GM19035 (cell line): ENCODE results near the gene IQCN.

Source experiments
- ATAC-seq: cut with Tn5 transposase; IDR thresholded peaks from one replicate; pipeline ENCODE4 v1.9.1; 2021; ENCODE audit not compliant: unreplicated experiment

Gene IQCN

GRCh38 chr19:18274219-18274780, at the start of gene IQCN:
Gene IQCN, minus strand, starts transcription at chr19:18274452. Its CDS starts 4,974 bp downstream, at chr19:18269478.
- ATAC-seq = no peak

- ATAC-seq = peak; percentile 95
Measured at GRCh38 chr19:18322759-18323460, 48.7 kb upstream of the IQCN start, which contains the start of gene LSM4. Gene LSM4, minus strand, starts transcription at chr19:18323076. Its CDS starts 56 bp downstream, at chr19:18323020.

GRCh38 chr19:18322318-18322758, 48.1 kb upstream of the IQCN start:
- ATAC-seq = no peak

- ATAC-seq = no peak
Measured at GRCh38 chr19:18321734-18322102, 47.5 kb upstream of the IQCN start.

GRCh38 chr19:18320865-18321733, 46.8 kb upstream of the IQCN start:
- ATAC-seq = no peak

GRCh38 chr19:18319591-18320135, 45.4 kb upstream of the IQCN start:
- no peak for ATAC-seq

- no peak for ATAC-seq
Measured at GRCh38 chr19:18317961-18318800, 43.9 kb upstream of the IQCN start.

GRCh38 chr19:18313398-18313797, 39.1 kb upstream of the IQCN start:
- no peak for ATAC-seq

GRCh38 chr19:18312092-18312534, 37.9 kb upstream of the IQCN start:
- ATAC-seq = no peak

- no peak for ATAC-seq
Measured at GRCh38 chr19:18311502-18312091, 37.3 kb upstream of the IQCN start.

GRCh38 chr19:18310966-18311365, 36.7 kb upstream of the IQCN start:
- ATAC-seq = no peak

GRCh38 chr19:18310118-18310909, 36.1 kb upstream of the IQCN start:
- no peak for ATAC-seq

GRCh38 chr19:18309525-18310064, 35.3 kb upstream of the IQCN start:
- ATAC-seq = no peak

- ATAC-seq = no peak
Measured at GRCh38 chr19:18308948-18309325, 34.7 kb upstream of the IQCN start.

- no peak for ATAC-seq
Measured at GRCh38 chr19:18308051-18308947, 34.0 kb upstream of the IQCN start.

- no peak for ATAC-seq
Measured at GRCh38 chr19:18307271-18307681, 33.0 kb upstream of the IQCN start.

- no peak for ATAC-seq
Measured at GRCh38 chr19:18306888-18307260, 32.6 kb upstream of the IQCN start.
